Peyer's patch (tissue), 4 donors: Measurements from ENCODE around the gene WIPF1.

ENCODE experiments used
- CTCF ChIP-seq, 6 experiments: fragments of 450-650 bp in 4 of 6; fragments of 200-600 bp in 2 of 6; sonication (generic) in 1 of 6; IDR thresholded peaks; one replicate each; pipeline ENCODE4 v1.5.1; 2017 to 2019; ENCODE audit warnings: antibody characterized with exemption in 6 of 6, mild to moderate bottlenecking in 3 of 6, moderate library complexity in 1 of 6
- POLR2A ChIP-seq, 2 donors: fragments of 450-650 bp; IDR thresholded peaks; one replicate each; pipeline ENCODE4 v1.5.1; 2017; ENCODE audit warnings: antibody characterized with exemption in 2 of 2, mild to moderate bottlenecking in 2 of 2, moderate library complexity in 2 of 2

DNA sequence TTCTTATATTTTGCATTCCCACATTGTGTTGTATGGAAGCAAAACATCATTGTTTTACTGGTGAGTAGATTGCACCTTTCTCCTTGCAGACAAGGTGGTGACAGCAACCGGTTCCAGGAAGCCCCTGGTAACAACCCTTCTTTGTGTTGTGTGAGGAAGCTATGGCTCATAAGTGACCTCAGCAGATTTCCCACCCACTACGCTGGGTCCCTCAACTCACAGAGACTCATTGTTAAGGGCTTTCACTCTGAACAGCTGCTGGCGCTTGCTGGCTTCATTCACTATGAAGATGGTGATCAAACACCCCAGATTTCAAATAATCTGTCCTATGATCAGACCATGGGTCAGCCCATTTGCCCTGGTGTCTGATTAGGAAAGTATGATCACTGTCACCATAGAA is 53.4 kb downstream of the WIPF1 start:
- TF ChIP-seq CTCF (IDR thresholded peaks at IDR 0.05) (no peak), POLR2A (IDR thresholded peaks at IDR 0.05) (no peak)
